MM.1S (cell line): ENCODE measurements around the gene TTF2.

Experiments
- DNase-seq: peaks from one replicate; pipeline ENCODE4 v3.0.0-alpha.2; 2015
- H2AFZ ChIP-seq: fragments of 300-600 bp; sonication (generic); 2 replicates; pipeline ENCODE4 v1.6.0; 2016; ENCODE audit warnings: antibody characterized with exemption, low read length
- H3F3A ChIP-seq: fragments of 300-600 bp; sonication (generic); 2 replicates; pipeline ENCODE4 v1.6.1; 2016; ENCODE audit warnings: mild to moderate bottlenecking, antibody characterized with exemption, low read length, moderate library complexity, mixed read lengths; ENCODE audit not compliant: insufficient read depth
- H3K27ac ChIP-seq: fragments of 300-600 bp; sonication (generic); 2 replicates; pipeline ENCODE4 v1.5.1; 2016; ENCODE audit warnings: mild to moderate bottlenecking, low read length
- H3K27me3 ChIP-seq: fragments of 300-600 bp; sonication (generic); replicated peaks from 2 replicates; pipeline ENCODE4 v1.6.0; 2016; ENCODE audit warnings: low read length; ENCODE audit not compliant: insufficient read depth
- H3K36me3 ChIP-seq: fragments of 300-600 bp; sonication (generic); replicated peaks from 2 replicates; pipeline ENCODE4 v1.6.1; 2016; ENCODE audit warnings: mild to moderate bottlenecking, low read length, mixed read lengths; ENCODE audit not compliant: insufficient read depth
- H3K4me1 ChIP-seq: fragments of 300-600 bp; sonication (generic); 2 replicates; pipeline ENCODE4 v1.6.1; 2016; ENCODE audit warnings: low read length, mixed read lengths
- H3K4me2 ChIP-seq: fragments of 300-600 bp; sonication (generic); 2 replicates; pipeline ENCODE4 v1.6.0; 2016; ENCODE audit warnings: low read depth, low read length
- H3K4me3 ChIP-seq: fragments of 300-600 bp; sonication (generic); 2 replicates; pipeline ENCODE4 v1.5.1; 2016; ENCODE audit warnings: low read length, mixed read lengths
- H3K79me2 ChIP-seq: fragments of 300-600 bp; sonication (generic); 2 replicates; pipeline ENCODE4 v1.6.1; 2016; ENCODE audit warnings: mixed run types, low read length, mixed read lengths
- H3K9ac ChIP-seq: fragments of 300-600 bp; sonication (generic); 2 replicates; pipeline ENCODE4 v1.6.1; 2016; ENCODE audit warnings: low read length, mixed read lengths
- H3K9me2 ChIP-seq: fragments of 300-600 bp; sonication (generic); replicated peaks from 2 replicates; pipeline ENCODE4 v1.6.1; 2016; ENCODE audit warnings: mild to moderate bottlenecking, low read length, mixed read lengths; ENCODE audit not compliant: insufficient read depth
- H3K9me3 ChIP-seq: fragments of 300-600 bp; sonication (generic); replicated peaks from 2 replicates; pipeline ENCODE4 v1.6.1; 2016; ENCODE audit warnings: mild to moderate bottlenecking, low read length, mixed read lengths; ENCODE audit not compliant: insufficient read depth
- H4K20me1 ChIP-seq: fragments of 300-600 bp; sonication (generic); 2 replicates; pipeline ENCODE4 v1.6.1; 2016; ENCODE audit warnings: mild to moderate bottlenecking, low read length, moderate library complexity, mixed read lengths; ENCODE audit not compliant: insufficient read depth
- CTCF ChIP-seq: fragments of 300-600 bp; sonication (generic); IDR thresholded peaks from 2 replicates; pipeline ENCODE4 v1.5.1; 2016; ENCODE audit warnings: antibody characterized with exemption, low read length, mixed read lengths
- EZH2 ChIP-seq: fragments of 300-600 bp; sonication (generic); optimal IDR thresholded peaks from 2 replicates; pipeline ENCODE3; 2017; ENCODE audit warnings: low read depth, mild to moderate bottlenecking, antibody characterized with exemption, low read length, mixed read lengths
- EZH2phosphoT487 ChIP-seq: fragments of 300-600 bp; sonication (generic); IDR thresholded peaks from 2 replicates; pipeline ENCODE4 v1.6.1; 2018; ENCODE audit warnings: antibody characterized with exemption, low read length

TTF2 gene

DNA sequence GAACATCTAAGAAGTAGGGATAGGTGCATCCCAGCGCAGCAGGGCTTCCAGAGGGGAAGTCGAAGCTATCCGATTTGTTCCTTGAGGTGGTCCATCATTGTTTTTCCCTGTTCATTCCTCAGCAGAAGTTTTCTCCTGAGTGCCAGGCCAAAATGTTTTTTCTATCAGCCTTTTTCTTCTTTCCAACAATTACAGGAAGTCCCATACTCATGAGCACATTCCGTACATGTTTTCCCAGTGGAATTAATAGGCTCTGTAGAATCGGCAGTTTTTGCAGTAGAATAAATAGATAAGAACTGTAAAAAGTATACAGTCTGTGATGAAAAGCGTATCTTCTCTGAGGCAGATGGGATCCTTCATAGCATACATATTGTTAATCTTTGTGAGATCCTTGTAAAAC is 33.8 kb upstream of the TTF2 start:
- Histone ChIP-seq H3K4me3 (no peak overlapping the region), H3K9me3 (no peaks in the 10 kb centered on the region), H3K27me3 (no peaks in the 10 kb centered on the region), H3K36me3 (no peaks in the 10 kb centered on the region), H4K20me1 (no peaks in the 10 kb centered on the region), H2AFZ (no peak overlapping the region), H3K79me2 (no peaks in the 10 kb centered on the region), H3K4me2 (no peak overlapping the region), H3F3A (no peaks in the 10 kb centered on the region), H3K9me2 (no peaks in the 10 kb centered on the region), H3K9ac (no peak overlapping the region), H3K27ac (no peak overlapping the region), H3K4me1 (no peaks in the 10 kb centered on the region)
- TF ChIP-seq CTCF = no peak
- no peak for TF ChIP-seq EZH2
- no peak for TF ChIP-seq EZH2phosphoT487
- DNase-seq = no peak

- Histone ChIP-seq H3K4me2 (no peak overlapping the region), H3K9me3 (no peaks in the 10 kb centered on the region), H3K4me1 (no peaks in the 10 kb centered on the region), H3K27ac (no peak overlapping the region), H3K79me2 (no peaks in the 10 kb centered on the region), H3K27me3 (no peaks in the 10 kb centered on the region), H2AFZ (no peak overlapping the region), H3K9ac (no peak overlapping the region), H3K9me2 (no peaks in the 10 kb centered on the region), H4K20me1 (no peaks in the 10 kb centered on the region), H3K4me3 (no peak overlapping the region), H3K36me3 (no peaks in the 10 kb centered on the region), H3F3A (no peaks in the 10 kb centered on the region)
- DNase-seq = no peak
- TF ChIP-seq EZH2 (no peak), EZH2phosphoT487 (no peak), CTCF (no peak)
Observed at GRCh38 chr1:117029685-117030084, 30.4 kb upstream of the TTF2 start.

DNA sequence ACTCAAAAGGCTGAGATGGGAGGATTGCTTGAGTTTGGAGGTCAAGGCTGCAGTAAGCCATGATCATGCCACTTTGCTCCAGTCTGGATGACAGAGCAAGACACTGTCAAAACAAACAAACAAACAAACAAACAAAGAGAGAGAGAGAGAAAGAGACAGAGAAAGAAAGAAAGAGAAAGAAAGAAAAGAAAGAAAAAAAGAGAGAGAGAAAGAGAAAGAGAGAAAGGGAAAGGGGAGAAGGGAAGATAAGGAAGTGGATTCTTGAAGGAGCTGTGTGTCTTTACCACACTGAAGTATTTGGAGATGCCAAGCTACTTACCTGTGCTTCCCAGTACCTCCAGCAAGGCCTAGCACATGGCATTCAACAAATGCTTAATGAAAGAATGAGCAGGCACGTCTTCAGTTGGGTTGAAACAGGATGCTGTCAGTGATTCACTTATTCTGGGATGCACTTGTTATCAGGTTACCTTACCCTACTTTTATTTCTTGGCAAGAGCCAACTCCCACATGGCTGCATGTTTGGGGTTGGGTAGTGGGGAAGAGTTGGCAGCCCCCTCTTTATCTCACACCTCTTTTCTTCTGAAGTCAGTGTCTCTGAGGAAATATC is 29.8 kb upstream of the TTF2 start:
- DNase-seq = no peak
- TF ChIP-seq EZH2phosphoT487 (no peak), EZH2 (no peak), CTCF (no peak)
- no peak overlapping the region for H2AFZ ChIP-seq

More for the DNA sequence above, 29.8 kb upstream of the TTF2 start:
- Histone ChIP-seq H3K27me3 (no peaks in the 10 kb centered on the region), H3K9me3 (no peaks in the 10 kb centered on the region), H3K9me2 (no peaks in the 10 kb centered on the region), H3K36me3 (no peaks in the 10 kb centered on the region), H3K4me1 (no peaks in the 10 kb centered on the region), H3K4me3 (no peak overlapping the region), H3K27ac (no peak overlapping the region), H3K79me2 (no peaks in the 10 kb centered on the region), H4K20me1 (no peaks in the 10 kb centered on the region), H3F3A (no peaks in the 10 kb centered on the region), H3K4me2 (no peak overlapping the region), H3K9ac (no peak overlapping the region)
